ENCODE results near the gene FSD1L.

GRCh38 chr9:105452185-105452584 lies 4.4 kb downstream of the FSD1L start:
- TF ChIP-seq CTCF (IDR thresholded peaks at IDR 0.05 in 4 of 5, conservative IDR thresholded peaks at IDR 0.05 in 1 of 5), result no peak
- TF ChIP-seq POLR2A (IDR thresholded peaks at IDR 0.05), result no peak
